Skin epidermis (tissue), 12 donors: Measurements from ENCODE around the gene ASTN2.

Experiments
- H3K27ac ChIP-seq, 21 experiments: fragments of 200-600 bp; sonication (generic) in 11 of 21; one replicate each; pipeline ENCODE4 v1.5.0; 2020; ENCODE audit warnings: mild to moderate bottlenecking in 3 of 21, inconsistent platforms in 2 of 21, moderate library complexity in 2 of 21
- H3K4me3 ChIP-seq, 7 experiments: fragments of 200-600 bp; sonication (generic) in 2 of 7; one replicate each; pipeline ENCODE4 v1.5.0; 2020; ENCODE audit warnings: inconsistent platforms in 2 of 7, mild to moderate bottlenecking in 2 of 7, moderate library complexity in 1 of 7

Gene ASTN2

DNA sequence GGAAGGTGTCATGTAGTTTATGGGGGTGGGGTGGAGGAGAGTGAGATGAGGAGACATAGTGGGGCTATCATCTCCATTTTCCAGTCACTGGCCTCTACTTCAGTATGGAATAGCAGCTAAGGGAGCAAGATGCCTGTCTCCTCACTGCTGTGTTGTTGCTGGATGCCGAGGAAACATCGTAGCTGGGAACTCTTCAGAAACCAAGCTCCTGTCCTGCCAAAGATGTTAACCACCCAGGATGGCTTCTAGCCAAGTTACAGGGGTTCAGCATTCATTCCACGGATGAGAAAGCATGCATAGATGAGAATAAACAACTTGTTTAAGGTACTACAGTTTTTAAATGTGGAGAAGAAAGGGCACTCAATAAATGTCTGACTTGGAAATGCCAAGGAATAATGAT is 226.5 kb downstream of the ASTN2 start:
- Histone ChIP-seq H3K4me3 (no peak overlapping the region), H3K27ac (no peak overlapping the region)

DNA sequence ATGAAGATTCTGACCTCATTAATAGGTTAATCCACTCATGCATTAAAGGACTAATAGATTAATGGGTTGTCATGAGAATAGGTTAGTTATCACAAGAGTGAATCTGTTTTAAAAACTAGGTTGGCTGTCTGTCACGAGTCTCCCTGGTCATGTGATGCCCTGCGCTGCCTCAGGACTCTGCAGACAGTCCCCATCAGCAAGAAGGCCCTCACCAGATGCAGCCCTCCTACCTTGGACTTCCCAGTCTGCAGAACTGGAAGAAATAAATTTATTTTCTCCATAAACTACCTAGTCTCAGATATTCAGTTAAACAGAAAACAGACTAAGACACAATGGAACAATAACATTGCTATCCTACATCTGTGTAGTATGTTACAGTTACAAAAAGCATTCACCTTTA is 227.4 kb downstream of the ASTN2 start:
- no peak overlapping the region for H3K27ac ChIP-seq
- no peak overlapping the region for H3K4me3 ChIP-seq

DNA sequence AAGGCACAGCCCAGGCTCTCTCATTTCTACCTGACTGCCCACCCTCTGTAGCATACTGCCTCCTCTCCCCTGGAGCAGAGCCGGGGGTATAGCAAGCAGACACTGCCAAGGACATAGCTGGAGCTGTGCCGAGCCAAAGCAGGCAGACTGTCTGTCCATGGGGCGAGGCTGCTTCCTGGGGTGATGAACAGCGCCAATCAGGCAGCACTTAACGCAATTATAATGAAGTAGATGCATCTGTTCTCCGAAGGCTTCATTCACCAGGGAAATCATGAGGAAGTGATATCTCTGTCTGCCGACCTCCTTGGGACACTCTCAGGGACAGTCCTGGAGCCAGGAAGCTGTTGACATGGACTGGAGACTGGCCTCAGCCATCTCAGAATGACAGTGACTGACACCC is 230.7 kb downstream of the ASTN2 start:
- Histone ChIP-seq H3K27ac (no peak overlapping the region), H3K4me3 (no peak overlapping the region)

DNA sequence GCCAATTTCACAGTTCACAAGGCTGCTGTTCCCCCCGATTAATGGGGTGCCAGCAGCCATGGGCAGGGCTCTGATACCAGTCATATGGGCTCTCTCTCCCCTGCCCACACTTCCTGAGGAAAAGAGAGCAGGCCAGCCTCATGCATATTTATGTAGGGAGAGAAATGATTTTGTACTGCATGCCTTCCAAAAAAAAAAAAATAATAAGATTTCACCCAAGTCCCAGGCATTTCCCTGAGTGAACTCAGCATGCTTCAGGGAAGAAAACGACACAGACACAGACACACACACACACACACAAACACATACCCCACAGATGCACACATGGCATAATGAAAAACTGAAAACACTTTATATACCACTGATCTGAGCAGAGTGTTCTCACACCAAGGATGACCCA is 232.8 kb downstream of the ASTN2 start:
- Histone ChIP-seq H3K4me3 (no peak overlapping the region), H3K27ac (no peak overlapping the region)

DNA sequence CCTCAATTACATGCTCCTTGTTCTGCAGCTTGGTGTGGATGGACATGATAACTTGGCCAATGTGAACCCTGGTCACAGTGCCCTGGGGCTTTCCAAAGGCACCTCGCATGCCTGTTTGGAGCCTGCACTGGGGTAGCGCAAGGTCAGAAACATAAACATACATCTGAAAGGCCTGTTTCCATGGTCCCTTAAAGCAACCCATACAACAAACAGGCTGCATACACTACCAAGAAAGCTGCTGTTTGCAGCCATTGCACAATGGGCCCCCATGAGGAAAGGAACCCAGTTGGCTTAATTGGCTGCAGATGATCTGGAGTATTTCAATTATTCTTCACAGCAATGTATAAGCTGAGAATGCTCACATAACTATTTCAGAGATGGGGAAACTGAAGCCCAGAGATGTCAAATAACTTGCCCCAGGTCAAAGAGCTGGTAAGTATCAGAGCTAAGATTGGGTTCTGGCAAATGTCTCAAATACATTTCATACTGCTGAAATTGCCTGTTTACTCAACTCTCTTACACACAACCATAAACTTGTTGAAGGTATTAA is 233.9 kb downstream of the ASTN2 start:
- Histone ChIP-seq H3K27ac (no peak overlapping the region), H3K4me3 (no peak overlapping the region)

- H3K27ac ChIP-seq: no peak overlapping the region
- no peak overlapping the region for H3K4me3 ChIP-seq
Measured at GRCh38 chr9:117178596-117179375, 236.1 kb downstream of the ASTN2 start.

GRCh38 chr9:117170567-117170966 is 244.3 kb downstream of the ASTN2 start:
- H3K4me3 ChIP-seq: no peak overlapping the region
- H3K27ac ChIP-seq: no peak overlapping the region

DNA sequence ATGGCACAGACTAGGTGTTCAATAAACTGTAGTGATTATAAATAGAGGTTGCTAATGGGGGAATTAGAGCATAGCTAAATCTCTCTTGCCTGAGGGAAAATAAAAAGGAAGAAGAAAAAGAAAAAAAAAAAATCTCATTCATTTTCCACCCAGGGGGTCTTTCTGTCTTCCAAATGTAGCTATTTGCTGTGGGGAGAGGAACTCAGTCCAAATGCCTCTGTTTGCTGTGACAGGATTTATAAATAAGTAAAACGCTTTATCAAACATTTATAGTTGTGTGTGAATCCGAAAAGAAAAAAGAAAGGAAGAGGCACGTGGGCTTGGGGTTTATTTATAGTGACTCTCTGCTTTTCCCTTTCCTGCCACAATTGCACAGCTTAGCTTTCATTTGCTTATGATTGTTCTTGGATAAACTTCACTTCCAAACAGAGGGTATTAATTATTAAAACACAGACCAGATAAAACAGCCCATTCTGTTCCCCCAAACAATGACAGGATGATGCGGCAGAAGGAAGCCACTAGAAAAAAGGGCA is 245.7 kb downstream of the ASTN2 start:
- Histone ChIP-seq H3K4me3 (no peak overlapping the region), H3K27ac (no peak overlapping the region)

- no peak overlapping the region for H3K27ac ChIP-seq
- H3K4me3 ChIP-seq: no peak overlapping the region
Measured at GRCh38 chr9:117164512-117164911, 250.3 kb downstream of the ASTN2 start.

DNA sequence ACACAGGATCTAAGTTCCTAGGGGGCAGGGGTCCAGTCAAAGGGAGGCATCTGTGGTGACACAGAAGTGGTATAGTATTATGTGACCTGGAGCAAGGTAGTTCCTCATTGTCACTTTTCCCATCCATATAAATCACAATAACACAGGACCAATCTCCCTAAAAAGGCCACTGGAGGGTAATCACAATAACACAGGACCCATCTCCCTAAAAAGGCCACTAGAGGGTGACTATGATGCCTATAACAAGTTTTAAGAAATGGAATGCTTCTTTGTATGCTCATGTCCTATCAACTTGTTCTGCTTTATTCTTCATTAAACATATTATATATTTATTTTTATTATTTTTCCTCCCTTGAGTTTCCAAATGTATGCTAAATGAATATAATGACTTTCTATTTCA is 254.6 kb downstream of the ASTN2 start:
- Histone ChIP-seq H3K27ac (no peak overlapping the region), H3K4me3 (no peak overlapping the region)

GRCh38 chr9:117156771-117157535 is 257.9 kb downstream of the ASTN2 start:
- no peak overlapping the region for H3K4me3 ChIP-seq
- H3K27ac ChIP-seq: no peak overlapping the region

- H3K27ac ChIP-seq: no peak overlapping the region
- H3K4me3 ChIP-seq: no peak overlapping the region
Measured at GRCh38 chr9:117156144-117156688, 258.6 kb downstream of the ASTN2 start.

GRCh38 chr9:117153021-117153420 is 261.8 kb downstream of the ASTN2 start:
- Histone ChIP-seq H3K27ac (no peak overlapping the region), H3K4me3 (no peak overlapping the region)

- Histone ChIP-seq H3K4me3 (no peak overlapping the region), H3K27ac (no peak overlapping the region)
Measured at GRCh38 chr9:117151716-117152115, 263.1 kb downstream of the ASTN2 start.

DNA sequence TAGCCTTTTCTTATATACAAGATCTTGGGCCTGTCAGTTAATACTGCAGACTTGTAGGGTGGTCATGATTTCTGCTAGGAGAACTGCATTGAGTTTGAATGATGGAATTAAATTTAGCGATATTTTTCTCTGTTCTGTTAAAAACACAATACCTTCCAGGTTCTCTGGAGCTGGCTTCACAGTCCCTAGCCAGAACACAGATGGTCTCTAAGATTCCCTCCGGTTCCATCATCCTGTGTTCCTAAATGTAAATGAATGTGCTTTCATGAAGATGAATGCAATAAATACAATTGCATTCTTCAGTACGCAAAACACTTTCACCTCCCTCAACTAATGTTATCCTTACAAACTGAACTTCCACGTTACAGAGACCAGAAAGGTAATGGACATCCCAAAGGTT is 264.9 kb downstream of the ASTN2 start:
- Histone ChIP-seq H3K27ac (no peak overlapping the region), H3K4me3 (no peak overlapping the region)

- Histone ChIP-seq H3K4me3 (no peak overlapping the region), H3K27ac (no peak overlapping the region)
Measured at GRCh38 chr9:117145811-117146490, 268.9 kb downstream of the ASTN2 start.

DNA sequence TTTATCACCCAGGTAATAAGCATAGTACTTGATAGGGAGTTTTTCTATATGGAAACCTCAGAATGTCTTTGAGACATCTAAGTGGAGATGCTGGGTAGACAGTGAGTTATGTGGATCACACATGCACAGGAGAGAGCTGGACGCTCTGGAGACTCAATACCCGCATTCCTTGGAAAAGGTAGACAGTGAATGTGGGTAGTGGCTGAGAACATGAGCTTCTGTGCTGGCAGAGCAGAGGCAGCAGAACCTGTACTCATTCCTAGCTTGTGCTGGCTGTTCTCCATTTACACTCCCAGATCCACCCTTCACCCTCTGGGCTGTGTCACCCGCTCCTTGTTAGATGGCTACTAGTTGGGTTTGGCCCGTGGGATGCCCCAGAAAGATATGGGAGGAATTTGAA is 269.8 kb downstream of the ASTN2 start:
- no peak overlapping the region for H3K27ac ChIP-seq
- no peak overlapping the region for H3K4me3 ChIP-seq

- Histone ChIP-seq H3K27ac (no peak overlapping the region), H3K4me3 (no peak overlapping the region)
Measured at GRCh38 chr9:117138231-117138630, 276.6 kb downstream of the ASTN2 start.

- H3K4me3 ChIP-seq: no peak overlapping the region
- H3K27ac ChIP-seq: no peak overlapping the region
Measured at GRCh38 chr9:117136461-117136860, 278.4 kb downstream of the ASTN2 start.

DNA sequence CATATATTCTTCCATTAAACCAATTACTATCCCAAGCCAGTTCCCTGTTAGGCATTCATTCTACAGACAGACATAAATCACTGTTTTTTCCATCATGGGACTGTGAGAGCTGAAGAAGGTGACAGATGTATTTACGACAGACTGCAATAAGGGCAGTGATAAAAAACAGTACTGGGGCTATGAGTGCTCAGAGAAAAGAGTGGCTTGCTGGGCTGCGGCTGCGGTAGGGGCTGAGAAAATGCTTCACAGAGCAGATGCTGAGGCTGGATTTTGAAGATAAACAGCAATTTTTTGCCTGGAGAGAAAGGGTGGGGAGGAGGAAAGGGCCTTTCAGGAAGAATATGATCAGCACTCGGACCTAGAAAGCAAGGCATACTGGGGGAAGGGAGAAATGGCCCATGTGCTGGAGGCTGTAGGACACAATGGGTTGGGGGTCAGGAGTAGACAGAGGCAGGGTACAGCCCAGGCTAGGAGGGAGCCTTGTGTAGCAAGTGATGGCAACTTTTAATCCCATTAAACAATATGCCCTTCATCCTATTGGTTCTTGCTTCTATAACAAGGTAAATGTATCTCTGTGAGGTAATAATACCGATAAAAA is 279.3 kb downstream of the ASTN2 start:
- Histone ChIP-seq H3K27ac (no peak overlapping the region), H3K4me3 (no peak overlapping the region)
